GM21381 (cell line): ENCODE measurements around the gene HSD11B2.

ENCODE experiments used
- ATAC-seq: cut with Tn5 transposase; IDR thresholded peaks from one replicate; pipeline ENCODE4 v1.9.1; 2021; ENCODE audit warnings: mild to moderate bottlenecking, moderate library complexity; ENCODE audit not compliant: unreplicated experiment

Gene HSD11B2

GRCh38 chr16:67431775-67432505, 1.0 kb downstream of the HSD11B2 start:
- ATAC-seq: no peak

- ATAC-seq: no peak
Observed at GRCh38 chr16:67432506-67432890, 1.6 kb downstream of the HSD11B2 start.

- ATAC-seq: no peak
Observed at GRCh38 chr16:67433131-67433719, 2.3 kb downstream of the HSD11B2 start.

- ATAC-seq: no peak
Observed at GRCh38 chr16:67435758-67436164, 4.8 kb downstream of the HSD11B2 start.

- no peak for ATAC-seq
Observed at GRCh38 chr16:67436640-67437193, 5.8 kb downstream of the HSD11B2 start.

GRCh38 chr16:67437513-67437912, 6.6 kb downstream of the HSD11B2 start:
- no peak for ATAC-seq

GRCh38 chr16:67438098-67438791, 7.3 kb downstream of the HSD11B2 start:
- ATAC-seq: no peak

- no peak for ATAC-seq
Observed at GRCh38 chr16:67438824-67439393, 8.0 kb downstream of the HSD11B2 start.

- no peak for ATAC-seq
Observed at GRCh38 chr16:67441271-67441753, 10.4 kb downstream of the HSD11B2 start.

- no peak for ATAC-seq
Observed at GRCh38 chr16:67441907-67442306, 11.0 kb downstream of the HSD11B2 start.

- no peak for ATAC-seq
Observed at GRCh38 chr16:67442581-67443255, 11.8 kb downstream of the HSD11B2 start.

- ATAC-seq: no peak
Observed at GRCh38 chr16:67443265-67443664, 12.3 kb downstream of the HSD11B2 start.

- no peak for ATAC-seq
Observed at GRCh38 chr16:67444259-67445125, 13.6 kb downstream of the HSD11B2 start.

GRCh38 chr16:67445126-67445426, 14.2 kb downstream of the HSD11B2 start:
- no peak for ATAC-seq

GRCh38 chr16:67445441-67445912, 14.6 kb downstream of the HSD11B2 start:
- no peak for ATAC-seq

GRCh38 chr16:67445913-67446907, 15.3 kb downstream of the HSD11B2 start:
- ATAC-seq: no peak

- ATAC-seq: no peak
Observed at GRCh38 chr16:67446968-67447507, 16.1 kb downstream of the HSD11B2 start.

GRCh38 chr16:67447508-67448076, 16.7 kb downstream of the HSD11B2 start:
- no peak for ATAC-seq
